ENCODE data around the gene GRAMD2A.

The GRAMD2A gene

DNA sequence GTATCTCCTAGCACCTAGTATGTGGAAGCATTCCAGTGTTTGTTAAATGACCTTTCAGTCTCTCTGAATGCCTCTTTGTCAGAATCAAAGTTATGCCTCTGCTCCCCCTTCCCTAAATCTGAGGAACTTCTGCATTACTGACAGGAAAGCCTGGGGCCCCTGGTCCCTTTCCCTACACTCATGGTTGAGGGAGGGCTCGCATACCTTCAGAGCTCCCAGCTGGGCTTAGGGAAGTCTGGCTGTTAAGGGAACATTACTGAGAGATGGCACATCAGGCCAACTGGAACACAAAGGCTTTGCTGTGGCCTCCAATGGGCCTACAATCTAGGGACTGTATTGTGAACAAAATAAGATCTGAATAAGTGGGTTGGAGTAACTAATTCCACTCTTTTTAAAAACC, 23.1 kb upstream of the GRAMD2A start:
- DNase-seq (ENCODE audit: low read depth) = no peak
- TF ChIP-seq, protein P1, sequence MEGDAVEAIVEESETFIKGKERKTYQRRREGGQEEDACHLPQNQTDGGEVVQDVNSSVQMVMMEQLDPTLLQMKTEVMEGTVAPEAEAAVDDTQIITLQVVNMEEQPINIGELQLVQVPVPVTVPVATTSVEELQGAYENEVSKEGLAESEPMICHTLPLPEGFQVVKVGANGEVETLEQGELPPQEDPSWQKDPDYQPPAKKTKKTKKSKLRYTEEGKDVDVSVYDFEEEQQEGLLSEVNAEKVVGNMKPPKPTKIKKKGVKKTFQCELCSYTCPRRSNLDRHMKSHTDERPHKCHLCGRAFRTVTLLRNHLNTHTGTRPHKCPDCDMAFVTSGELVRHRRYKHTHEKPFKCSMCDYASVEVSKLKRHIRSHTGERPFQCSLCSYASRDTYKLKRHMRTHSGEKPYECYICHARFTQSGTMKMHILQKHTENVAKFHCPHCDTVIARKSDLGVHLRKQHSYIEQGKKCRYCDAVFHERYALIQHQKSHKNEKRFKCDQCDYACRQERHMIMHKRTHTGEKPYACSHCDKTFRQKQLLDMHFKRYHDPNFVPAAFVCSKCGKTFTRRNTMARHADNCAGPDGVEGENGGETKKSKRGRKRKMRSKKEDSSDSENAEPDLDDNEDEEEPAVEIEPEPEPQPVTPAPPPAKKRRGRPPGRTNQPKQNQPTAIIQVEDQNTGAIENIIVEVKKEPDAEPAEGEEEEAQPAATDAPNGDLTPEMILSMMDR (IDR thresholded peaks at IDR 0.05; ENCODE audit: control insufficient read depth, insufficient read depth, low read depth, low read length, missing control alignments) = no peak
- H3K4me3 ChIP-seq (ENCODE audit: control insufficient read depth, low read depth, low read length) = no peak overlapping the region

DNA sequence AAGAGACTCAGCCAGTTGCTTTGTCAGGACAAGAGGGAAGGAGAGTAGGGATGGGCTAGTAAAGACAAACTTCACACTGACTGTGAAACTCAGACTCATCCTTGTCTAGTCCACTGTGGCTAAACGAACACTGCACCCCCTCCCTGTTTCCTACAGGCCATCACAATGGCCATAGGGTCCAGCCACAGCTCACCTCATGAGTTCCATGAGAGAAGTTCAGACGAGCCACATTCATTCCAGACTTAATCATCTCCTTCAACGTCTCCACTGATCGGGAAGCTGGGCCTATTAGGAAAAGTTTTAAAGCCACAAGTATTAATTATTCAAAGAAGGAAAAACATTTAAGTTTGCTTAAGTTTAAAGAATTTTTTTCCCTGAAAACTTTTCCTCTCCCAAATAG, 19.6 kb upstream of the GRAMD2A start:
- TF ChIP-seq, protein P1 (IDR thresholded peaks at IDR 0.05; ENCODE audit: control insufficient read depth, insufficient read depth, low read depth, low read length, missing control alignments) = no peak
- no peak overlapping the region for H3K4me3 ChIP-seq (ENCODE audit: control insufficient read depth, low read depth, low read length)
- no peak for DNase-seq (ENCODE audit: low read depth)

DNA sequence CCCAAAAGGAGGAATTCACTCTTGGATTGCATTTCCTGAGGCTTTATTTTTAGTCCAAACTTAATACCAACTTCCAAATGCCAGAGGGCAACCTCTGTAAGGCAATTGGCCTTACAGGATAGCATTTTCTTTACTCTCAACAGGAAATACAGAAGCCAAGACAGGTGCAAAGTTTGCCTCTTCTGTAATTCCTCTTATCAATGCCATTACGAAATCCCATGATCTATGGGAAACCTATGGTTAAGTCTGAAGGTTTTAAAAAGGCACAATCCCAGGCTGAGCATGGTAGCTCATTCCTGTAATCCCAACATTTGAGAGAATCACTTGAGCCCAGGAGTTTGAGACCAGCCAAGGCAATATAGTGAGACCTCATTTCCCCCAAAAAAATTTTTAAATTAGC, 18.5 kb upstream of the GRAMD2A start:
- H3K4me3 ChIP-seq (ENCODE audit: control insufficient read depth, low read depth, low read length) = no peak overlapping the region
- no peak for DNase-seq (ENCODE audit: low read depth)
- TF ChIP-seq, protein P1 (IDR thresholded peaks at IDR 0.05; ENCODE audit: control insufficient read depth, insufficient read depth, low read depth, low read length, missing control alignments) = no peak

DNA sequence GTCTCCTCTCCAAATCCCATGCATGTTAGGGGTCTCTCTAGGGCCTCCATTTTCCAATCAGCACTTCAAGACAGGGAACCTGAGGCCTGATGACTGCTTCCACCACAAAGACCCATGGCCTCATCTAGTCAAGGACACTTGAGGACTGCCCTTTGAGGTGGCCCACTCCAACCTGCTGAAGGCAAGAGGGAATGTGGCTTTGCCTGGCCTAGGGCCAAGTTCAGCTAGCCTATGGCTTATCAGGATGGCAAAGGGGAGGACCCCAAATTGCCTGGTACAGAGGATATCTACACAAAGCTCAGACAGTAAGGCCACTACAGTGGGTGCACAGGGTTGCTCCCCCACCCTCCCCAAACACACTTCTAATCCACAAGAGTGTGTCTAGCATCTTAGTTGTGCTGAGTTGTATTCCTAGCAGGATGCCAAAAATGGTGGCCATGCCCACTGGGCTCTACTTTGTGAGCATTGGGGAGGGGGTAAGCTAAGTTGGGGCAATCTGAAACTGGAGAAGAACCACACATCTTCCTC, 10.0 kb upstream of the GRAMD2A start:
- H3K4me3 ChIP-seq (ENCODE audit: control insufficient read depth, low read depth, low read length) = no peak overlapping the region
- TF ChIP-seq, protein P1 (IDR thresholded peaks at IDR 0.05; ENCODE audit: control insufficient read depth, insufficient read depth, low read depth, low read length, missing control alignments) = no peak
- no peak for DNase-seq (ENCODE audit: low read depth)

DNA sequence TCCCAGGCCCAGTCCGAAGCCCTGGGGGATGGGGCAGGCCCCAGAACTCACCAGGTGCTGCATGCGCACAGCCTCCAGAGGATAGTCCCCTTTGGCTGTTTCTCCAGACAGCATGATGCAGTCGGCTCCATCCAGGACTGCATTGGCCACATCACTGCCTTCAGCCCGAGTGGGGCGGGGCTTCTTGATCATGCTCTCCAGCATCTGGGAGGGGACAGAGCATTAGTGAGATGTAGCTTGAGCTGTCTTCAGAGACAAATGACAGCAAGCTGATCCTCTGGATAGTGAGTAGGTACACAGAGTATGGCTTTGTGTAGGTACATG, 9.1 kb upstream of the GRAMD2A start:
- H3K4me3 ChIP-seq (ENCODE audit: control insufficient read depth, low read depth, low read length) = no peak overlapping the region
- no peak for DNase-seq (ENCODE audit: low read depth)
- TF ChIP-seq, protein P1 (IDR thresholded peaks at IDR 0.05; ENCODE audit: control insufficient read depth, insufficient read depth, low read depth, low read length, missing control alignments) = no peak

DNA sequence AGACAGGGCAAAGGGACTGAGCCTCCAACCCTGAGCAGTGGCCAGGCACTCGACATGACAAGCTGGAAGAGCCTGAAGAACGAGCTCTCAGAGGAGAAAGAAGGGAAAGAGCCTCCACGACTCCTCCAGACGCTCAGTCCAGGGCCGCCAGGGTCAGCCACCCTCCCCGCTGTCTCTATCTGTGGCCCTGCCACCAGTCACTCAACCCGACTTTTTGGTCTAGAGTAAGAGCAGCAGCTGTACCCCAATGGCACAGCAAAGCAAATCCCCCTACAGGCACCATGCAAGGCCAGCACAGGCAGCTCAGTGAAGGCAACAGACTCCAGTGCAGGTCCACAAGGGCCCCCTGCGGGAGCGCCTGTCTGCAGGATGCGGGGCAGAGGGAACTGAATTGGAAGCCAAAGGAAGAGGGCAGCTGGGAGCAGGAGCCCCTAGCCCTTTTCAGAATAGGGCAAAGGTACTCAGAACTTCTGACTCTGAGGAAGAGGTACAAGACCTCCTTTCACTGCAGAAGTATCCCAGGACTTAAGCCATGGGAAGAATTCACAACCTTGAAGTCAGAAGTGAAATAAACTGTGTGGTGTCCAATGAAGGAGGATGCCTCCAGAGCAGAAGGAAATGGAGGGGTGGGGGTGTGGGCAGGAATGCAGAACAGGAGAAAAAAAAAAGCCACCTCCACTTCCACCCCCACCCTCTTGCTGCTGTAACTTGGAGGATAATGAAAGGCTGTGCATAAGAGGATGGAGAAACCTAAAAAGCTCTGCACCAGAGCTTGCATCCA, 8.5 kb upstream of the GRAMD2A start:
- no peak overlapping the region for H3K4me3 ChIP-seq (ENCODE audit: control insufficient read depth, low read depth, low read length)
- no peak for DNase-seq (ENCODE audit: low read depth)
- TF ChIP-seq, protein P1 (IDR thresholded peaks at IDR 0.05; ENCODE audit: control insufficient read depth, insufficient read depth, low read depth, low read length, missing control alignments) = no peak

Measured in AG09309 (cell line).